ENCODE data around the gene EIF2S3.

Gene EIF2S3

DNA sequence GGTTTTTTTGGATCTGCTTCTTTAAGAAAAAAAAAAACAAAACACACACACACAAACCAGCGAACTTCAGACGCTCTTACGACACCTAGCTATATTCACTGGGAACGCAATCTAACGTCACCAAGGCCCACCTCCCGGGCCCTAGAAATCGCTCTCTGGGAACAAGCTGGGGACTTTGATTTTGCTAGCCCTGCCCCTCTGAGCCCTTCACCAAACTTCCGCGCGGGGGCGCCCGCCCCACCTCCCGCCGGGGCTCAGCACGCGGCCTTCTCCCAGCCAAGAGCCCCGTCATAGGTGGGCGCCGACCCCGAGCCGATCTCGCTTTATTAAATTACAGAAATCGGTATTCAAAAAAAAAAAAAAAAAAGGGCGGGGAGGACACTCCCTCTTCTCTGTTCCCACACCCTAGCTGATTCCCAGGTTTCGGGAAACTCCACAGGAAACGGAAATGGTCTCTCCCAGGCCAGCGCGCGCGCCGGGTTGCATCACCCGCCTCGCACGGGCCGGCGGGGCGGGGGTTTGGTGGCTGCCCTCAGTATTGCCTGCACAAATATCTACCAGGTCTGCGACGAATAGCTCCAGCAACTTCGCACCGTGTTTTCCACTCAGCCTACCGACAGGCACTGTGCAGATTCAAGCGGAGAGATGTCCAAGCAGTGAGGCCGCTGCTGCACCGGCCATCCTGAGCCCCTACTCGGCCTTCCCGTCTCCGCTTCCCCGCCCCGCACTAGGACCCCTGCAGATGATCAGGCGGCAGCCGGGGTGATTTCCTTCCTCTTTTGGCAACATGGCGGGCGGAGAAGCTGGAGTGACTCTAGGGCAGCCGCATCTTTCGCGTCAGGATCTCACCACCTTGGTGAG, at the start of gene EIF2S3:
Gene EIF2S3, plus strand, starts transcription at position 775 of the 861 bp plus-strand sequence. Its CDS starts 13 bp downstream, at position 788.
- FAIRE-seq, result peak; percentile 99
- peak; percentile 97 for DNase-seq (ENCODE audit: insufficient read length, low spot score)

DNA sequence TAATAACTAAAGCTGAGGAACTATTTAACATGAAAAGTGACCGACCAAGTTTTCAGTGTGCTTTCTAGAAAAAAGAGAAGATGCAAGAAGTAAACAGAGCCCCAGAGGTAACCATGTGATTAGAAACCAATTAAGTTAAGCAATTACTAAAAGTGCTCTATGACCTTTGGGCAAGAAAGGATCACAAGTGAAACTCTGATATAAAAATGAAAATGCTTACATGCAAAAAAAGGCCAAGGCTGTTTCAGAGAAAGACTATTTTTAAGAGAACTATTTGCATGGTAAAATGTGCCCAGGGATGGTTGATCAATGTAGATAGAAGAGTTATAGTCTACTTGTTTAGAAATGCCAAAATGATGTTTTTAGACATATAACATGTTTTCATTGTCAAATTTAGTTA, 49.7 kb upstream of the EIF2S3 start:
- peak; percentile 26 for FAIRE-seq

GRCh38 chrX:24005867-24006266, 48.9 kb upstream of the EIF2S3 start:
- DNase-seq (ENCODE audit: insufficient read length, low spot score), result no peak
- peak; percentile 48 for FAIRE-seq

More for the DNA sequence above, 49.7 kb upstream of the EIF2S3 start:
- DNase-seq (ENCODE audit: insufficient read length, low spot score), result no peak

DNA sequence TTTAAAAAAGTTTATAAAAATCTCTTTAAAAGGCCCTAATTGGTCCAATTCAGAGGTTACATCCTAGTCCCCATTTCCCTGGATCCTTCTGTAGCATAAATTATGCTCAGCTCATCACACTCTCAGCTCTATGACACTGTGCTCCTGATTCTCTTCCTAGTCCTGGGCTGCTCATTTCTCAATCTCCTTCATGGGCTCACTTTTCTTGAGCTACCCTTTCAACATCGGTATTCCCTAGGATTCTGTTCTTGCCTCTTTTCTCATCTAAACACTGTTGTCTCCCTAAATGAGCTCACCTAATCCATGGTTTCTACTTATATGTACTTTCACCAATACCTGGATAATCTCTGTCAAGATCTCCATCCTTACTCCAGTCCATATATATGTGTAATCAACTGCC, 42.5 kb upstream of the EIF2S3 start:
- DNase-seq (ENCODE audit: insufficient read length, low spot score) (no peak), FAIRE-seq (no peak)

GRCh38 chrX:24014388-24015018, 40.3 kb upstream of the EIF2S3 start:
- FAIRE-seq (peak; percentile 82), DNase-seq (ENCODE audit: insufficient read length, low spot score) (no peak)

DNA sequence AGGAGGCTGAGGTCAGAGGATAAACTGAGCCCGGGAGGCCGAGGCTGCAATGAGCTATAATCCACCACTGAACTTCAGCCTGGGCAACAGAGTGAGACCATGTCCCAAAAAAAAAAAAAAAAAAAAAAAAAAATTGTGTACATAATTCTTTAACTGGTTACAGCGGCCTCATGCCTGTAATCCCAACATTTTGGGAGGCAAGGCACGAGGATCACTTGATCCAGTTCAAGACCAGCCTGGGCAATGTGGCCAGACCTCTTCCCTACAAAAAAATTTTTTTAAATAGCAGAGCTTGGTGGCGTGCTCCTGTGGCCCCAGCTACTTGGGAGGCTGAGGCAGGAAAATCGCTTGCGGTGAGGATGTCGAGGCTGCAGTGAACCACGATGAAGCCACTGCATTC, 37.1 kb upstream of the EIF2S3 start:
- peak; percentile 38 for FAIRE-seq
- no peak for DNase-seq (ENCODE audit: insufficient read length, low spot score)

- DNase-seq (ENCODE audit: insufficient read length, low spot score) (no peak), FAIRE-seq (no peak)
Observed at GRCh38 chrX:24018809-24019208, 35.9 kb upstream of the EIF2S3 start.

GRCh38 chrX:24019448-24019847, 35.3 kb upstream of the EIF2S3 start:
- peak; percentile 13 for FAIRE-seq
- no peak for DNase-seq (ENCODE audit: insufficient read length, low spot score)

- no peak for FAIRE-seq
- DNase-seq (ENCODE audit: insufficient read length, low spot score), result no peak
Observed at GRCh38 chrX:24020306-24020876, 34.4 kb upstream of the EIF2S3 start.

DNA sequence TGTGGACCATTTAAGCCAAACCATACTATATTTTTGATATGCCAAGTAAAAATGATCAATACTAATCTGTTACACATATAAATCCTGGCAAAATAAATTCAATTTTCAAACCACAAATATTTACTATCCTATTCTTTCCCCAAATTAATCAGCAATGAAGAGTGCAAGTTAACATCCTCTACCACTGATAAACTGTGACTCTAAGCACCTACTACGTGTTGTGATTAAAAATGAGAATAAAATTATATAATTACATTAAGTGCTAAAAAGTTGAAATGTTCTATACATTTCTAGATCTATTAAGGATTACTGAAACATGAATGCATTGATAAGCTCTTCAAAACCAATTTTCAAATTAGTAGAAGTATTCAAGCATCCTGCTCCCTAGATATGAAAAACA, 31.2 kb upstream of the EIF2S3 start:
- DNase-seq (ENCODE audit: insufficient read length, low spot score) (no peak), FAIRE-seq (no peak)

DNA sequence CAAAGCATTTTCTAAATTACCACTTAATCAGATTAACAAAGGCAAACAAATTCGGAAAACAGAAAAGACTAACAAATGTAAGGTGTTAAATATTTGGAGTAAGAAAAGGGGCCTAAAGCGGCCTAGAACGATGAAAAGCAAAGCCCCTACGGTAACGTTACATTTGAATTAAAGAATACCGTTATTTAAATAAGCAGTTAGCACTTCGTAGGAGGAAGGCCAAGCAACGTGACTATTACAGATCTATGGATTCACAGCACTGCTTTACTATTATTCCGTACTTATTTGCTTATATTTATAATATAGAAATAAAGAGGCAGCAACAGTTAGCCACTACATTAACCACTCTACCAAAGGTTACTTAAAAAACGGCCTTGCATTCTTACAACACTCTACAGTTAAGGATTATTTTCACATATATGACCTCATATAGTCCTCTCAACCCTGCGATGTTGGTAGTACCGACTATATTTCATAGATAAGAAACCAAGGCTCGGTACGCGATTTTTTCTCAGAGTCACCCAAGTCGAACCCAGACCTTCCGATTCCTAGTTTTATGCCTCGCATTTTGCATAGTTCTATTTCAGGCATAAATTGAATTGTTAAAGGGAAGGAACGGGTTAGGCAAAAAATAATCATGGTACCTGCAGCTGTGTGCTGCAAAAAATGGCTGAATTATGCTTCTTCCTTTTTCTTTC, 30.6 kb upstream of the EIF2S3 start:
- no peak for DNase-seq (ENCODE audit: insufficient read length, low spot score)
- FAIRE-seq, result peak; percentile 77

- FAIRE-seq, result peak; percentile 94
- DNase-seq (ENCODE audit: insufficient read length, low spot score), result peak; percentile 80
Observed at GRCh38 chrX:24024819-24025740, 29.7 kb upstream of the EIF2S3 start.

GRCh38 chrX:24025741-24026403, 28.9 kb upstream of the EIF2S3 start:
- FAIRE-seq, result no peak
- DNase-seq (ENCODE audit: insufficient read length, low spot score), result no peak

- DNase-seq (ENCODE audit: insufficient read length, low spot score), result no peak
Observed at GRCh38 chrX:24026432-24026831, 28.3 kb upstream of the EIF2S3 start.

GRCh38 chrX:24027086-24027485, 27.7 kb upstream of the EIF2S3 start, which contains the start of gene KLHL15:
KLHL15 (minus strand) TSS chrX:24027186; CDS start chrX:24006693, 20,493 bp downstream.
- FAIRE-seq, result no peak

More at GRCh38 chrX:24026432-24026831, 28.3 kb upstream of the EIF2S3 start:
- FAIRE-seq, result no peak

DNA sequence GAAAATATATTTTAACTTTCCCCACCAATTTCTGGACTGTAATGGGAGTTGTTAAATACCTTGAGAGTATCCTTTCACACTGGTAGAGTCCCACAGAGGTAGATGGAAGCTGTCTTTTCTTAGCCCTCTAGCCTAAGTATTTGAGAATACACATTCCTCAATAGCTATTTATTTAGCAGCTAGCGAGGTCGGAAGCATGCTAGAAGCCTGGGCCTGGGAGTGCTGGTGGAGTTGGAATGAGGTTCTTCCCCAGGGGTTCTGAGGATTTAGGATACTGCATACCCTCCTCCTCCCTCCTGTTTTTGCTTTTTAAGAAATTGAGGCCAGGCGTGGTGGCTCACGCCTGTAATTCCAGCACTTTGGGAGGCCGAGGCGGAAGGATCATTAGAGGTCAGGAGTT, 26.8 kb upstream of the EIF2S3 start:
- FAIRE-seq, result no peak
- no peak for DNase-seq (ENCODE audit: insufficient read length, low spot score)

More at GRCh38 chrX:24027086-24027485, 27.7 kb upstream of the EIF2S3 start, which contains the start of gene KLHL15:
- no peak for DNase-seq (ENCODE audit: insufficient read length, low spot score)

GRCh38 chrX:24030597-24030996, 24.2 kb upstream of the EIF2S3 start:
- DNase-seq (ENCODE audit: insufficient read length, low spot score) (no peak), FAIRE-seq (peak; percentile 38)

DNA sequence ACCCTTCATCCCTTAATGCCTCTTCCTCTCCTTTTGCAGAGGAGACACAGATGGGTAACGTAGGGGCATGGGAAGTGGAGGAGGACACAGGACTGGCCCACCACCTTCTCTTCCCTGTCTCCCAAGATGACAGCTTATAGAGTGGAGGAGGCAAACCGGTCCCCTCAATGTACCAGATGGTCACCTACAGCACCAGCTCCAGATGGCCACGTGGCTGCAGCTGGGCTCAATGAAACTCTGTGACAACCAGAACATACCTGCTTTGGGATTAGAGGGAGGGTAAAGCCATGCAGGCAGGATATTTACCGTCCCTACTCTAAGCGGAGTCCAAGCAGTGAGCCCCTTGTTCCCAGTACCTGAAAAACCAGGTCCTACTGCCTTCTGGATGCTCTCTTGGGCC, 20.3 kb upstream of the EIF2S3 start:
- no peak for DNase-seq (ENCODE audit: insufficient read length, low spot score)
- peak; percentile 87 for FAIRE-seq

- no peak for FAIRE-seq
- no peak for DNase-seq (ENCODE audit: insufficient read length, low spot score)
Observed at GRCh38 chrX:24037729-24038128, 17.0 kb upstream of the EIF2S3 start.

Data from HTR-8/SVneo (cell line).